ENCODE measurements around the gene SLC41A3.

Gene SLC41A3

DNA sequence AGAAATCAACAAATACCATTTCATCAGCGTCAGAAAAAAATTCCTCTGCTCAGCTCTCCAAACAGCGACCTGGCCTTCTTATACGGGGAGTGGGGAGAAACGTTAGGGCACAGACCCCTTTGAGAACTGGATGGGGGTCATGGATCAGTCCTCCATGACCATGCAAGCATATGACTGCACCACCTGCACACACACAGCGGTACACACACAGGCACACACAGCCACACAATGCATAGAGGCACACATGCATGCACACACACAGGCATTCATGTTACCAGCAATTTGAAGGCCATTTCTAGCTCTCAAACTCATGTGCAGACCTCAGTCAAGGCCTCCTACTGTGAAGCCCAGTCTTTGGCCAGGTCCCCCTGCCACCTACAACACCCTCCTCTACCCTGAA is 50.2 kb downstream of the SLC41A3 start:
- Mint-ChIP-seq H3K4me3 (no peak overlapping the region), H3K9me3 (peaks cover 0 to 8% of the 10 kb centered on the region in 2 donors), H3K36me3 (peaks cover 43 to 68% of the 10 kb centered on the region in 2 donors), H3K27me3 (no peaks in the 10 kb centered on the region), H3K4me1 (peaks cover 5 to 6% of the 10 kb centered on the region in 2 donors), H3K27ac (no peak overlapping the region)
- ATAC-seq (replicated peaks) (no peak), DNase-seq (no peak)

DNA sequence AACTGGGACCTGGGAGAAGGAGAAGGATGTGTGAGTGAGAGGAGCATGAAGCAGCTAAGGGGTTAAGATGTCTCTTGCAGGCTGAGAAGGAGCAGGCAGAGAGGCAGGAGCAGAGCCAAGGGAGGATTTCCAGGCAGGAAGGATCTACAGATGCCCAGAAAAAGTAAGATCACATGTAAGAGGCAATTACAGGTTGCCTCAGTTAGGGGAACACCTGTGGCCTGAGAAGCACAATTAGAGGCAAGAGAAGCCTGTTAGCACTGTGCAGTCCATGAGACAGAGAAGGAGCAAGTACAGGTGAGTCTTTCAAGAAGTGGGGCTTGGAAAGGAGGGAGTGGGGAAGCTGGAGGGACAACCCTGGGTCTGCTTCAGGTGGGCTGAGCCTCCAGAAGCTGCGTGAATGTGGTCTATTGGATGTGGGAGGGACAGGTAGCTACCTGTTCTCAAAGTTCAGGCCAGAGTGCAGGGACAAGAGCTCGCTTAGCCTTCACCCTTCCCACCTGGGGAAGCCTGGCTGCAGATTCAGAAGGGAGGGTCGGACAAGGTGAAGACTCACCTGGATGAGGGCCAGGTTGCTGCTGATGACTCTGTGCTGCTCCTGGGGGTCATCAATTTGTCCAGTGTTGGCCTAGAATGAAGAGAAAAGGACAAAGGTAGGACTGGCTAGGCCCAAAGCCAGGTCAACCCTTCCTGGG is 50.7 kb downstream of the SLC41A3 start:
- Mint-ChIP-seq H3K4me1 (peaks cover 4 to 5% of the 10 kb centered on the region in 2 donors), H3K27me3 (no peaks in the 10 kb centered on the region), H3K4me3 (no peak overlapping the region), H3K36me3 (peaks cover 48 to 69% of the 10 kb centered on the region in 2 donors), H3K9me3 (peaks cover 0 to 8% of the 10 kb centered on the region in 2 donors), H3K27ac (no peak overlapping the region)
- ATAC-seq (replicated peaks) (no peak), DNase-seq (no peak)

DNA sequence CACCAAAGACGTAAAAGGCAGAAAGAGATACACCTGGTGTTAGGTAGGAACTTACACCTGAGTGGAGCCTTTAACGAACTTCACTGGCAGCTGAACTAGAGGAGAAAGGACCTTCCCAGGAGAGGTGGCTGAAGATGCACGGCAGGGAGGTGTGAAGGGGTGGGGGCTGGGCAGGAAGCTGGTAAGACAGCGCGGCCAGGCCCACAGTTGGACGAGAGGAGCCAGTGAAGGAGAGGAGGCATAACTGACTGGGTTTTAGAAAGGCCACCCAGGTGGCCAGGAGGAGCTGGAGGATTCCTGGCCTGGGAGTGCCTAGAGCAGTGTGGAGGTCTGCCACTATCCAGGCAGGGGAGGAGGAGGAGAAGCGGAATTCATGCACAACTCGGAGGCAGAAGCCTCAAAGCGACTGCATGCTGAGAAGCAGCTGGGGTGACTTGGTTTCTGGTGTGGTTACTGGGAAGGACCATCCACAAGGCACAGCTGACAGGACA is 51.9 kb downstream of the SLC41A3 start:
- DNase-seq (no peak), ATAC-seq (replicated peaks) (no peak)
- Mint-ChIP-seq H3K9me3 (peaks cover 10 to 12% of the 10 kb centered on the region in 2 donors), H3K27ac (no peak overlapping the region), H3K4me3 (no peak overlapping the region), H3K36me3 (peaks cover 49 to 71% of the 10 kb centered on the region in 2 donors), H3K4me1 (peaks cover 4 to 5% of the 10 kb centered on the region in 2 donors), H3K27me3 (no peaks in the 10 kb centered on the region)

DNA sequence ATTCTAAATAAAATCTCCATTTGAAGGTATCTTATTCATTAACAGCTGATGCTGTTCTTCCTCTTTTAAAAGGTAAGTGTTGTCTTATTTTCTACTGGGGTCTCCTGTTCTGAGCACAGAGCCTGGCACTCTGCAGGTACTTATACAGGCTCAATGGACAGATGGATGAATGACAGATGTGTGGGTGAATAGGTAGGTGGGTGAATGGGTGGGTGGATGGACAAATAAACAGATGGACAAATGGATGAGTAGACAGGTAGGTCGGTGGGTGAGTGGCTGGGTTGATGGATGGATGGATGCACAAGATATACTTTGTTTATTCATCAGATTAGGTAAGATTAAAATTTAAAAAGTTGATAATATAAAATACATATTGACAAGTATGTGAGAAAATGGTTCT is 53.5 kb downstream of the SLC41A3 start:
- Mint-ChIP-seq H3K4me1 (peaks cover 9 to 20% of the 10 kb centered on the region in 2 donors), H3K36me3 (peaks cover 62 to 77% of the 10 kb centered on the region in 2 donors), H3K27ac (no peak overlapping the region), H3K9me3 (peaks cover 10 to 12% of the 10 kb centered on the region in 2 donors), H3K27me3 (no peaks in the 10 kb centered on the region), H3K4me3 (no peak overlapping the region)
- ATAC-seq (replicated peaks) (no peak), DNase-seq (no peak)

DNA sequence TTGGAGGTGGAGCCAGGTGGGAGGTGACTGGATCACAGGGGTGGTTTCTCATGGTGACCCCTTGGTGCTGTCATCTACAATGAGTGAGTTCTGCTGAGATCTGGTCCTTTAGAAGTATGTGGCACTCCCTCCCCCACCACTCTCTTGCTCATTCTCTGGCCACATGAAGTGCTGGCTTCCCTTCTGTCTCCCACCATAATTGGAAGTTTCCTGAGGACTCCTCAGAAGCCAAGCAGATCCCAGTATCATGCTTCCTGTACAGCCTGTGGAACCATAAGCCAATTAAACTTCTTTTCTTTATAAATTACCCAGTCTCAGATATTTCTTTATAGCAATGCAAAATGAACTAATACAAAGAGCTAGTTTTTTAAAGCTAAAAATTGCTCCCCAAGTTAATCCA is 54.7 kb downstream of the SLC41A3 start:
- no peak for ATAC-seq (replicated peaks)
- Mint-ChIP-seq H3K36me3 (peaks cover 64 to 79% of the 10 kb centered on the region in 2 donors), H3K27ac (no peak overlapping the region), H3K27me3 (no peaks in the 10 kb centered on the region), H3K4me1 (peaks cover 9 to 16% of the 10 kb centered on the region in 2 donors), H3K4me3 (no peak overlapping the region), H3K9me3 (peaks cover 10 to 12% of the 10 kb centered on the region in 2 donors)
- no peak for DNase-seq

DNA sequence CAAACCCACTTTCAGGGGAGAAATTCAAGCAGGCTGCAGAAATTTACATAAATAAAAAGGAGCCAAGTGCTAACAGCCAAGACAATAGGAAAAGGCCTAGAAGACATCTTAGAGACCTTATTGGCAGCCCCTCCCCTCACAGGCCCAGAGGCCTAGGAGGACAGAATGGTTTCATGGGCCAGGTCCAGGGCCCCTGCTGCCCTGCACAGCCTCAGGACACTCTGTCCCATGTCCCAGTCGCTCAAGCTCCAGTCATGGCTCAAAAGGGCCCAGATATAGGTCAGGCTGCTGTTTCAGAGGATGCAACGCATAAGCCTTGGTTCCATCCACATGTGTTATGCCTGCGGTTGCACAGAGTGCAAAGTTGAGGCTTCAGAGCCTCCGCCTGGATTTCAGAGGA is 55.8 kb downstream of the SLC41A3 start:
- DNase-seq = no peak
- H3K36me3 Mint-ChIP-seq = peaks cover 61 to 74% of the 10 kb centered on the region in 2 donors

DNA sequence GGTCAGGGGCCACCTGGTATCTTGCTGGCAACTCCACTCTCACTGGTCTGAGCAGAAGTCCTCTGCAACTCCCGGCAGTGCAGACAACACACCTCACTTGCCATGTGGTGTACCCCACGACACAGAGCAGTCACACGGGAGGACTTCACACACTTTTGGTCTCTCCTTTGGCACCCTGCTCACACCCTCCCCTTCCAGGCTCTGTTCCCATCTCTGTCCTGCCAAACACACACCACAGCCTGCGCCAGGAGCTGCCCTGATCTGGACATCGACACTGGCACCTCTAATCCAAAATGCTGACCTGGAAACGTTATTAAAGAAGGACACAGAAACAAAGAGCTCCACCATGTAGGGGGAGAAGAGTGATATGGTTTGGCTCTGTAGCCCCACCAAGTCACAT is 57.2 kb downstream of the SLC41A3 start:
- Mint-ChIP-seq H3K27ac (no peak overlapping the region), H3K9me3 (peaks cover 10 to 12% of the 10 kb centered on the region in 2 donors), H3K36me3 (peaks cover 56 to 73% of the 10 kb centered on the region in 2 donors), H3K4me1 (peaks cover 6 to 16% of the 10 kb centered on the region in 2 donors), H3K4me3 (no peak overlapping the region), H3K27me3 (no peaks in the 10 kb centered on the region)
- no peak for DNase-seq
- no peak for ATAC-seq (replicated peaks)

More for the DNA sequence above, 55.8 kb downstream of the SLC41A3 start:
- H3K4me3 Mint-ChIP-seq = no peak overlapping the region
- H3K4me1 Mint-ChIP-seq = peaks cover 9 to 16% of the 10 kb centered on the region in 2 donors
- no peak overlapping the region for H3K27ac Mint-ChIP-seq
- no peaks in the 10 kb centered on the region for H3K27me3 Mint-ChIP-seq
- peaks cover 10 to 12% of the 10 kb centered on the region in 2 donors for H3K9me3 Mint-ChIP-seq
- ATAC-seq (replicated peaks) = no peak

DNA sequence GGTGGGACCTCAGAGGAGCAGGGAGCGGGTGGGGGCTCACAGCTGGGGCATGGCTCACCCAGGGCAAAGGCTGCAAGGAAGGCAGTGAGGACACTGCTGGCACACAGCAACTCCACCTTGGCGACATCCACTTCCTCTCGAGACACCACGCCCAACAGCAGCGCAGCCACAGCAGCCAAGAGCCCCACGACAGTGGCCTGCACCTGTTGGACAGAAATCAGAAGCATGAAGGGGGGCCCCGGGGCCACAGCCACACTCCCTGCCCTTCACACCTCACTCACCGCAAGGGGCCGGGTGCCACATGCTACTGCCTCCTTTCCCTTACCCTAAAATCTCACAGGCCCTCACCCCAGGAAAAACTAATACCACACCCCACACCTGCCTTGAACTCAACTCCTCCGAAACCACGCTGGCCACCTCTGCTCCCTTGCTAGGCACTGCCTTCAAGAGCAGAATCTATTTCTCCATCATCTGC is 57.6 kb downstream of the SLC41A3 start:
- Mint-ChIP-seq H3K36me3 (peaks cover 53 to 71% of the 10 kb centered on the region in 2 donors), H3K27ac (no peak overlapping the region), H3K27me3 (no peaks in the 10 kb centered on the region), H3K4me3 (no peak overlapping the region), H3K4me1 (peaks cover 5 to 16% of the 10 kb centered on the region in 2 donors), H3K9me3 (peaks cover 10 to 12% of the 10 kb centered on the region in 2 donors)
- no peak for DNase-seq
- ATAC-seq (replicated peaks) = no peak

DNA sequence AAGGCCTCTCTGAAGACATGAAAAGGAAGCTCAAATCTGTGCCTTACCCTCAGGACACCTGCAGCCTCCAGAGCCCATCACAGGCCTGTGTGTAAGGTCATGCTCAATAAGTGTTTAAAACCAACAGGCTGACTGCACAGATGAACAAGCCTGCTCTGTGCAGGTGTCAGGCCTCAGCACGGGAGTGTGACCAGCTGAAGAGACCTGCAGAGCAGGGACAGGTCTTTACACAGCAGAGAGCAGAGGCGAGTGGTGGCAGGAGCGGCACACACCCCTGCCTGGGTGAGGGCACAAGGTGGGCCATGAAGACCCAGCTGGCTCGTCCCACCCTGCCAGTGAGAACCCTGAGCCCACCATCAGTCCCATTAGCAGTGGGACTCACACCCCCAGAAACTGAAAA is 58.1 kb downstream of the SLC41A3 start:
- no peak overlapping the region for H3K4me3 Mint-ChIP-seq
- H3K9me3 Mint-ChIP-seq = peaks cover 10 to 12% of the 10 kb centered on the region in 2 donors
- peaks cover 56 to 74% of the 10 kb centered on the region in 2 donors for H3K36me3 Mint-ChIP-seq
- DNase-seq = no peak
- no peak overlapping the region for H3K27ac Mint-ChIP-seq
- ATAC-seq (replicated peaks) = peak in 1 of 2 donors; percentile 46
- peaks cover 5 to 16% of the 10 kb centered on the region in 2 donors for H3K4me1 Mint-ChIP-seq
- no peaks in the 10 kb centered on the region for H3K27me3 Mint-ChIP-seq

DNA sequence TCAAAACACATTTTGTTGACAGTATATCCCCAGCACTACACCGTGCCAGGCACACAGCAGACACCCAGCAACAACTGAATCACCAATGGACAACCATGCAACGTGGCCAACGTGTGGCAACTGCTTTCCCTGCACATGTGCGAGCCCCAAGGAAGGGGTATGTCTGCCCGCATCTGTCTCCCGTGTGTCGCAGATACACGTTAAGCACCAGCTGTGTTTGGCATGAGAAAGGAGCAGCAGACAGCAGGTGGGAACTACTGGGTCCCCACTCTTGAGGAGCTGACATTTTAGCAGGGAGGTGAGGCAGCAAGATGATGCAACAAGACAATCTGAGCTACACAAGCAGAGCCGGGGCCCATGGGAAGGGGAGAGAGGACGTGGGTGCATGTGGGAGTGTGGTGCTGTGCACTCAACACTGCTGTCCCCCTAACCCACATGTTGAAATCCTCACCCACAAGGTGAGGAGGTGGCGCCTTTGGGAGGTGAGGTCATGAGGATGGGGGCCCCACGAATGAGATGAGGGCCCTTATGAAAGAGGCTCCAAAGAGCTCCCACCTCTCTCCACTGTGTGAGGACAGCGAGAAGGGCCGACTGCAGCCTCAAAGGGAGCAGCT is 58.7 kb downstream of the SLC41A3 start:
- no peak for ATAC-seq (replicated peaks)
- H3K9me3 Mint-ChIP-seq = peaks cover 10 to 12% of the 10 kb centered on the region in 2 donors
- H3K27ac Mint-ChIP-seq = no peak overlapping the region
- peaks cover 5 to 16% of the 10 kb centered on the region in 2 donors for H3K4me1 Mint-ChIP-seq
- H3K36me3 Mint-ChIP-seq = peaks cover 61 to 73% of the 10 kb centered on the region in 2 donors
- H3K4me3 Mint-ChIP-seq = no peak overlapping the region
- no peak for DNase-seq
- no peaks in the 10 kb centered on the region for H3K27me3 Mint-ChIP-seq

DNA sequence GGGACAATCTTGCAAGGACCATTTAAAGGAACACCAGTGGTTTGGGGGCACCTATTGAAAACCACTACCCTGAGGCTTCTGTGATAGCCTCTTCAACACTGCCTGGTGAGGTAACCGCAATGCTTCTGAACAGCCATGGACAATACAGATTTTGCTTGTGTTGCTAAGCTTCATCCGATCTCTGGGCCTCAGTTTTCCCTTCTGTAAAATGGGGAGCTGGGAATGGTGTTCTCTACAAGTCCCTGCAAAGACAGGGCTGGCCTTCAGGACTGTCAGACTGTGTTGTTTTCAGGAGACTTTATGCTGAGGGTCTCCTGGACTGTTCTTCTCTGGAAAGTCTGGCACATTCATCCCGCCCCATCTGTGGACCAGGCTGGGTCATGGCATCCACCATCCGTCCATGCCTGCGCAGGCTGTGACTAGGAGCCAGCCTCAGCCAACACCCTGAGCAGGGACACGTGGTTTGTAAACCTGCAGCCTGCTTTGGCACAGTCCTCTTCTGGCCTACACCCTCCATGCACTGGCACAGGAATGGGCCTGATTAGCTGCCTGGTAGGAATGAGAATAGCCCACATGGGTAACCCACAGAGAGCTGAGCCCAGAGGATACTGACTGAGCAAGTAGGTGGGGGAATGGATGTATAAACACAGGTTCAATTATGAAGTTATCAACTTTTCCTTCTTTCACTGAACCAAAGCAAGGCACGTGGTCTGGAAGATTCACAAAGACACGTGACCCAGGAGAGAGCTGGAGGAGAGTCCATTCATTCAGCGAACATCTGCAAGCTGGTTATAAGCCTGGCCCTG is 59.7 kb downstream of the SLC41A3 start:
- DNase-seq (no peak), ATAC-seq (replicated peaks) (no peak)
- Mint-ChIP-seq H3K36me3 (peaks cover 59 to 71% of the 10 kb centered on the region in 2 donors), H3K9me3 (peaks cover 8 to 10% of the 10 kb centered on the region in 2 donors), H3K27ac (no peak overlapping the region), H3K4me1 (peaks cover 5 to 16% of the 10 kb centered on the region in 2 donors), H3K27me3 (no peaks in the 10 kb centered on the region), H3K4me3 (no peak overlapping the region)

DNA sequence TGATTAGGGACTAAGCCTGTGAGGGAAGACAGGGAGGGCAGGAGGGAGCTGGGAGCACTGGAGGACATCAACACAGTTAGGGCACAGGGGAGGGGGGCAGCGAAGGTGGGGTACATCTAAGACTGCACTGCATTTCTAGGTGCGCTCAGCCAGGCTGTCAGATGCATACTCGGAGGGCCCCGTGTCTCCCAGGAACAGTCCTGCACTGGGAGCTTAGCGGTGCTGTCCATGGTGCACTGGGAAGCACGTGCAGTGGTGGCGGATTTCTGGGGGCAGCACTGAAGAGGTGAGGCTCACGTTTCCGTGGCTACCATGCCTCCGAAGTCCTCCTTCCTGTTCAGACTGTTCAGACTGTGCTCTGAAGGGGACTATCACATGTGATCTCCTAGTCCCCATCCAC is 60.5 kb downstream of the SLC41A3 start:
- no peak for DNase-seq

DNA sequence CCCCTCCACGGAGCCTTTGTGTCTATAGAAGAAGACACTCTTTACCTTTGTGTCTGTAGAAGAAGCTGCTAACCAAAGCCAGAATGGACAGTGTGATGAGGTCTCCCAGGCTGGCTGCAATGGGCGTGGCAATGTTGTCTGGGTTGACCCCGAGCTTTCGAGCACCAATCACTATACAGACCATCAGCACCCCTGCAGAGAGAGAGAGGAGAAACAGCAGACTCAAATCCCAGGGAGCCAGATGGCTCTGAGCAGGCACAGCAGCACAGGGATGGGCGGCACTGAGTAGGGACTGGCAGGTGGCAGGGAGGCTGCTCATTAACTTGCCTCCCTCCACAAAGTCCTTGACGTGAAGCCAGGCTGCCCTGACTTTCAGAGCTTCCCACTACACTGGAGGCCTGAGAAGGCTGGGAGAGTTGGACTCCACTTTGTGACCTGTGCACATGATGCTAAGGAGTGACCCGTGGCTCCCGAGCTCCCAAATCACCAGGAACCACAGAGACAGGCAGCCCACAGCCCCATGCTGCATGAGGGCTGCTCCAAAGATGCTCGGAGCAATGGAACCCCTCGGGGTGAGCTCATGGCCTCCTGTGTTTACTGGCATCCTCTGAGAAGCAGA is 61.1 kb downstream of the SLC41A3 start:
- H3K36me3 Mint-ChIP-seq = peaks cover 49 to 66% of the 10 kb centered on the region in 2 donors
- no peaks in the 10 kb centered on the region for H3K27me3 Mint-ChIP-seq
- no peak overlapping the region for H3K27ac Mint-ChIP-seq
- H3K4me3 Mint-ChIP-seq = no peak overlapping the region
- DNase-seq = no peak
- no peak for ATAC-seq (replicated peaks)
- peaks cover 7 to 8% of the 10 kb centered on the region in 2 donors for H3K9me3 Mint-ChIP-seq
- peaks cover 5 to 16% of the 10 kb centered on the region in 2 donors for H3K4me1 Mint-ChIP-seq

More for the DNA sequence above, 60.5 kb downstream of the SLC41A3 start:
- Mint-ChIP-seq H3K4me1 (peaks cover 5 to 16% of the 10 kb centered on the region in 2 donors), H3K4me3 (no peak overlapping the region), H3K27ac (no peak overlapping the region), H3K27me3 (no peaks in the 10 kb centered on the region), H3K36me3 (peaks cover 53 to 71% of the 10 kb centered on the region in 2 donors), H3K9me3 (peaks cover 8 to 10% of the 10 kb centered on the region in 2 donors)
- ATAC-seq (replicated peaks) = no peak

DNA sequence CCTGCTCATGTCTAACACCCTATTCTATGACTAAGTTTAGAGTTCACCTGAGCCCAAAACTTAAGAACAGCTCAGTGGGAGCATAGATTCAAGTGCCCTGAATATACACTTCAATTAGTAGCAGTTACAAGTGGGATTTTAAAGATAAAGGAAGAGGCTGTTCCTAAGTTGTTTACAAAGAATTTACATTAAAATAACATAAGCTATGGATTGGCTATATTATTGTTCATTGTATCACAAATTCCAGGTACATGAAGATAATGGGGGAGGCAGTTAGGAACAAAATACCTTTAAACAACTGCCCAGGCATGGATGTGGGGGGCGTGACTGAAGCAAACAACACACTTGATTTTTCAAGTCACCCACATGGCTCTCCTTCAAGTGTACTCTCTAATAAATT is 62.2 kb downstream of the SLC41A3 start:
- peaks cover 41 to 60% of the 10 kb centered on the region in 2 donors for H3K36me3 Mint-ChIP-seq
- no peaks in the 10 kb centered on the region for H3K9me3 Mint-ChIP-seq
- H3K4me1 Mint-ChIP-seq = peaks cover 3 to 14% of the 10 kb centered on the region in 2 donors
- H3K27me3 Mint-ChIP-seq = no peaks in the 10 kb centered on the region
- no peak for ATAC-seq (replicated peaks)
- no peak overlapping the region for H3K4me3 Mint-ChIP-seq
- no peak overlapping the region for H3K27ac Mint-ChIP-seq
- no peak for DNase-seq

All from stimulated activated naive B cell treated with anti-CD40 and anti-IgM and Interleukin-4, amounts not matched to agents 10 μg/mL and 1 μg/mL and 100 μg/mL, for 72 hours (primary cell).